ENCODE data around the gene APIP.

APIP gene

GRCh38 chr11:34836958-34837856, 79.0 kb downstream of the APIP start:
- DNase-seq = no peak

- no peak for DNase-seq
These were observed 82.6 kb downstream of the APIP start for GRCh38 chr11:34833602-34834001.
